DMS 273 (cell line): ENCODE results near the gene PGRMC2.

Source experiments
- DNase-seq: peaks from one replicate; lab custom pipeline; 2025; ENCODE audit not compliant: unreplicated experiment; lab: John Stamatoyannopoulos, UW

Gene PGRMC2

DNA sequence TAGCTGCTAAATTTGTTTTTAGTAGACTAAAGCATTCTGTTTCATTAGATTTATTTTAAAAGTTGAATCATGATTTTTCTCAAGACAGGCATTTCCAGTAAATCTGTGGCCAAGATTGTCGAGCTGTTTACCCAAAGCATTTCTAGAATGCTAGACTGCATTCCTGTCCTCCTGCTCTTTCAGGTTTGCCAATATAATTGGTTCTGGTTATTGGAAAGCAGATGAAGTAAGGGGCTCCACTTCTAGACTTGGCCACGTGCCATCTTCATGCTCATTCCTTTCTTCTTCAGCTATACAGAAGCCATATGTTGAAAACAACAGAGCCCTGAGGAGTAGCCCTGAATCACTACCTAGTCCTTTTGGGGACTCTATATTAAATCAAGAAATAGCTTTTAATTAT, 62.5 kb downstream of the PGRMC2 start:
- peak; percentile 80 for DNase-seq

- DNase-seq = no peak
These were observed 66.0 kb downstream of the PGRMC2 start for GRCh38 chr4:128221586-128221985.

GRCh38 chr4:128220286-128221235, 67.1 kb downstream of the PGRMC2 start:
- peak; percentile 57 for DNase-seq
